ENCODE results near the gene PRR5.

Gene PRR5

GRCh38 chr22:44693756-44694155 is 8.2 kb upstream of the PRR5 start:
- no peak for DNase-seq

GRCh38 chr22:44697423-44698141 is 4.4 kb upstream of the PRR5 start:
- DNase-seq, result peak in 8 of 14 donors; percentile 10 to 67 (median 24)

- DNase-seq, result no peak
Measured at GRCh38 chr22:44698531-44699421, 3.2 kb upstream of the PRR5 start.

DNA sequence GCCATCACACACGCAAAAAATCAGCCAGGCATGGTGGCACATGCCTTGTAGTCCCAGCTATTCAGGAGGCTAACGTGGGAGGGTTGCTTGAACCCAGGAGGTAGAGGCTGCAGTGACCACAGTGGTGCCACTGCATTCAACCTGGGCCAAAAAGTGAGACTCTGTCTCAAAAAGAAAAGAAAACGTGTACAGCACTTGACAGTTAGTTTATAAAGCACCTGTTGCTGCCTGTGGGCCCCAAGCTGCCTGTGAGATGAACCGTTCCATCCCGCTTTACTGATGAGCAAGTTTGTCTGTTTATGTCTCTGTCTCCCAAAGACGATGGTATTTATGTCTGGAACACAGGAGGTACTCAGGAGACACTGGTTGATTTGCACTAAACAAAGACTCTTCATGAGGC is 1.5 kb upstream of the PRR5 start:
- no peak for DNase-seq

GRCh38 chr22:44701187-44701790 is 715 bp upstream of the PRR5 start:
- no peak for DNase-seq

DNA sequence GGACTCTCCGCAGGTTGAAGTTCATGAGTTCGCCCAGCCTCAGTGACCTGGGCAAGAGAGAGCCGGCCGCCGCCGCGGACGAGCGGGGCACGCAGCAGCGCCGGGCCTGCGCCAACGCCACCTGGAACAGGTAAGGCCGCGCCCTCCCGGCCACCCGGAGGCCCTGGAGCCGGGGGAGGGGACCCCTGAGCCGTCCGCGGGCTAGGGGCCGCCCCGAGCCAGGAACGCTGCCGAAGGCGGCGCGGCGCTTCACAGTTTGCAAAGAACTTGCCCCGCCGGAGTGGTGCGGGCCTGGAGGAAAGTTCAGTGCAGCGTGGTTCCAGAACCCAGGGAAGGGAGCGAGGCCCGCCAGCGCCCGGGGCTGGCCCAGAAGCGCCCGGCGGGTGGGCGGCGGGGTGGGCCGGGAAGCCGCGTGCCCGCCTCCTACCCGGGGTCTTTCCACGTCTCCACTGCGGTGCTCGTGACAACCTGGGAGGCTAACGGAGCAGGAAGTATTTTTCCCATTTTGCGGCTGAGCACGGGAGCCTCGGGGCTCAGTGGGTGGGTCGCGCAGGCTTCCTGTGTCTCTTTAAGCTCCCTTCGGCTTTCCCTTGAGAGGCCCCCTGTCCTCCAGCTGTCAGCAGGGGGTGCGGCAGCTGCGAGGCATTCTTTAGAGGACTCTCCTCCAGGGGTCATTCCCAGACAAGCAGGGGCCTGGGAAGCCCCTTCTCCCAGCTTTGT is 635 bp downstream of the PRR5 start:
- DNase-seq, result no peak

- no peak for DNase-seq
Measured at GRCh38 chr22:44703255-44703870, 1.4 kb downstream of the PRR5 start.

GRCh38 chr22:44704159-44705021 is 2.4 kb downstream of the PRR5 start:
- DNase-seq, result no peak

- no peak for DNase-seq
Measured at GRCh38 chr22:44705022-44705297, 3.0 kb downstream of the PRR5 start.

GRCh38 chr22:44706488-44706887 is 4.5 kb downstream of the PRR5 start:
- no peak for DNase-seq

DNA sequence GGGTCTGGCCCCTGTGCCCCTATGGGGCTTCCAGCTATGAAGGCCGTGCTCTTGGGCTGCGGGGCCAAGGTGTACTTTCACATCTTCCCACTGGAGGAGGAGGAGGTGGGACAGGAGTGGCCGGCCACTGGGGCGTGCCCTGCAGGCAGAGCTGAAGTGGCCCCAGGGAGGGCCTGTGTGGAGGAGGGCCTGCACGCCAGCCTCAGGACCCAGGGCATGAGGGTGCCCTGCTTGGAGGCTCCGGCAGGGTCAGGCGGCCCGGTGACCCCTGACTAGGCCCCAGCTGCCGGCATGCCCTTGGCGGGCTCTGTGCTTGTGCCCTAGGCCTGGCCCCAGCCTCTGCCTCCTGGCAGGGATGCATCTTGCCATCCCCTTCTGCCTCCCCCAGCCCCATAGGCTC is 5.2 kb downstream of the PRR5 start:
- no peak for DNase-seq

DNA sequence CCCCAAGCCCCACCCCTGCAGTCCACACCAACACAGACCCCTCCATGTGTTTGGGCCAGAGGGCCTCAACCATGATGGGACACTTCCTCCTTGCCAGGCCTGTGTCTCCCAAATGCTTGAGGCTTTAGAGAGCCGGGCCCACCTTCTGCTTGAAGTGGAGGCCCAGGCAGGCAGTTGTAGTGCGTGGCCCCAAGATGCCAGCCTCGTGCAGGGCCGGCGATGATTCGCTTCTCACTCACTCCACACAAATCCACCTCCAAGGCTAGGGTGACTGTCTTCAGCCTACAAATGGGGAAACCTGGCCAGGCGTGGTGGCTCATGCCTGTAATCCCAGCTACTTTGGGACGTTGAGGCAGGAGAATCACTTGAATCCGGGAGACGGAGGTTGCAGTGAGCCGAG is 5.7 kb downstream of the PRR5 start:
- DNase-seq, result no peak

GRCh38 chr22:44709881-44710392 is 7.9 kb downstream of the PRR5 start:
- DNase-seq, result no peak

DNA sequence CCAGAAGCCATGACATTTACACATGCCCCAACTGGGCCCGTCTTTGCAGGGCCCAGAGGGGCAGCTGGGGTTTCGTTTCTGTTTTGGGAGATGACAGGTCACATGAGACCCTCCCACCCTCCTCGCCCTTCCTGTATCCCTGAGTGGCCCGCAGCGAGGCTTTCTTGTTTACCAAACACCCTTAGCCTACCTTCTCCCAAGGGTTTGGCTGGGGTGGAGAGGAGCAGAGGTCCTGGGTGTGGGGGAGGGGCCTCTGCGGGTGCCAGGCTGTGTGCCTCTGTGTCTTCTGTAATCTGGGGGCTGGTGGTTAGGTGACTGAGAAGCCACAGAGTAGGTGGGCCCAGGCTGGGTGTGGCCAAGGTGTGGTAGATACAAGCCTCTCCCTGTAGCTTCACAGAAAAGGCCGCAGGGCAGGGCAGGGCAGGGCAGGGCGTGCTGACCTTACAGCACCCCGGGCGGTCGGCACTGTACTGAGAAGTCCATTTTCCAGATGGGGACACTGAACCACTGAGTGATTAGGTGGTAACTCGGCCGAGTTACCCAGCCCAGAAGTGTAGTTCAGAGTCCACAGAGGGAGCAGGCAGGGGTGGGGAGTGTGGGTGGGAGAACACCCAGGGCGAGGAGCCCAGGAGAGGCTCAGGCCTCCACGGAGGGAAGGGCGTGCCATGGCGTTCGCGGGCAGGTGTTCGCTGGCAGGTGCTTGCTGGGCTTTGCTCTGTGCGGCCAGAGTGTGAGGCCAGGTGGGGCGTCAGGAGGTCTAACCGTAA is 8.7 kb downstream of the PRR5 start:
- no peak for DNase-seq

DNA sequence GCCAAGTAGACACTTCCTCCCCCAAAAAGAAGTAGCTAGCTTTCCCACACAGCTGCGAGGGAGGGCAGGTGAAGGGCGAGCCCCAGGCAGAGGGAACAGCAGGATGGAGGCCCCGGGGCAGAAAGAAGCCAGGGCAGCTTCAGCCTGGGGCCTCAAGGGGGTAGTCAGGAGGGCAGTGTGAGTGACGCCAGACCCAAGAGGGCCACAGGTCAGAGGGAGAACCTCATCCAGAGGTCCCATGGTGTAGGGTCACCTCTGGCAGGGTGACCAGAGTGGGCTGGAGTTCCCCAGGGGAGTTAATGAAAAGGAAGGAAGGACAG is 9.2 kb downstream of the PRR5 start:
- DNase-seq, result no peak

GRCh38 chr22:44711690-44712555 is 9.9 kb downstream of the PRR5 start:
- DNase-seq, result peak in 1 of 14 donors; percentile 3

DNA sequence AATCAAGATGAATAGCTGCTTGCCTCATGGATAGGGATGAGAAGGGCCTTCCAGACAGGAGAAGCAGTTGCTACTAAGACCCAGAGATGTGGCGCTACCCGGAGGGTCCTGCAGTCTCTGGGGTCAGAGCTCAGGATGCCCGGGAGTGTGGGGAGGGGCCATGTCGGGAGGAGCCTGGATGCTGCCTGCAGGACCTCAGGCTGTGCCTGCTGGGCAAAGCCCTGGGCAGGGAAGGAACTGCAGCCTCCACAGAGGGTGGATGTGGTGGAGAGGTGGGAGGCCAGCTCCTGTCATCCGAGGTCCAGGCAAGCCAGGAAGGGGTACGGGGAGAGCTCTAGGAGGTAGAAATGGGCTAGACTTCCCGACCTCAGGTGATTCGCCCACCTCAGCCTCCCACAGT is 11.0 kb downstream of the PRR5 start:
- DNase-seq, result no peak

DNA sequence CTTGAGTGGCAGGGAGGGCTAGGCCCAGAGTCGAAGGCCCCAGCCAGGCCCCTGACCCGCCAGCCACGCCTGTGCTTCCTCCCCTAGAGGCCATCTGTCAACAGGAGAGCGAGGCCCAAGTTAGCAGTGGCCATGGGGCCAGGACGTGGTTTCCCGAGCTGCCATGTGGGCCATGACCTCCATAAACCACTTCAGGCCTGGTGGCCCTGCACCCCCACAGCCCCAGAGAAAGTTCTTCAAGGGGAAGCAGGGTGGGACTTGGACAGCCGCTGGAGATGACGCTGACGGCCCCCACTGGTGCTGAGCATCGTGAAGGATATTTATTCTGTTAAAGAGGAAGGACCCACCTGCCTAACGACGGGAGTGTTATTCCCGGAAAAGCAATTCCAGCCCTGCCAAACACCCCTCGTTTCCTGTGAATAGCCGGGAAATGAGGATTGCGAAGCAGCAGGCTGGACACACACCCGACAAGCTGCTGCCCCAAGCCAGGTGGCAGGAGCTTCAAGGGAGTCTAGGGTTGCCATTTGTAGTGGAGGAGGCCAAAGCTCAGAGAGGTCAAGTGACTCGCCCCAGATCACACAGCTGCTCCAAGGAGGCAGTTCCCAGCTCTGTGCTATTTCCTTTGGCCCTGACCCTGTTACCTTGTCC is 12.8 kb downstream of the PRR5 start:
- DNase-seq, result no peak

- no peak for DNase-seq
Measured at GRCh38 chr22:44718418-44718817, 16.4 kb downstream of the PRR5 start.
